OCI-LY1 (cell line): ENCODE results near the gene OTOR.

Source experiments
- CTCF ChIP-seq: fragments of 200-600 bp; sonication (generic), shearing (Covaris generic); IDR thresholded peaks from 2 replicates; pipeline ENCODE4 v1.5.1; 2017; ENCODE audit warnings: mild to moderate bottlenecking, antibody characterized with exemption, low read length, moderate library complexity, mixed read lengths
- EZH2 ChIP-seq: fragments of 200-600 bp; sonication (generic), shearing (Covaris generic); IDR thresholded peaks from 2 replicates; pipeline ENCODE4 v1.8.0; 2017; ENCODE audit warnings: borderline replicate concordance, mixed run types, mild to moderate bottlenecking, antibody characterized with exemption, low read length, moderate library complexity, mixed read lengths

GRCh38 chr20:16744178-16744807, 3.9 kb upstream of the OTOR start:
- no peak for TF ChIP-seq CTCF
- TF ChIP-seq EZH2, result no peak
